RWPE1 (cell line): ENCODE results near the gene AQP12B.

ENCODE experiments used
- CTCF ChIA-PET: fragments of 350-600 bp; sonication (Branson Sonifier 250); formaldehyde crosslinking; extraction: SDS; loops from one replicate; lab custom pipeline; 2021; lab: Yijun Ruan, JAX
- POLR2A ChIA-PET: fragments of 400-600 bp; formaldehyde crosslinking; extraction: SDS; loops from one replicate; lab custom pipeline; 2020; ENCODE audit warnings: antibody characterized with exemption; ENCODE audit not compliant: low non-redundant PET; lab: Yijun Ruan, JAX
- DNase-seq: peaks from one replicate; pipeline ENCODE4 v3.0.0; 2012; ENCODE audit warnings: low spot score
- H3K27ac ChIP-seq: fragments of 450-650 bp; 2 replicates; pipeline ENCODE4 v1.5.1; 2017
- CTCF ChIP-seq: fragments of 450-650 bp; conservative IDR thresholded peaks from 2 replicates; pipeline ENCODE4 v1.5.1; 2017; ENCODE audit warnings: low read depth, mild to moderate bottlenecking

Gene AQP12B

GRCh38 chr2:240727439-240727838 is 44.8 kb upstream of the AQP12B start:
- H3K27ac ChIP-seq: no peak overlapping the region
- POLR2A ChIA-PET: no interaction called here
- CTCF ChIA-PET: interaction anchor here (0.5 kb wide), 1 partner anchor 260 kb away, joined by 3 read pairs; no protein-coding TSS in a partner anchor
- no peak for DNase-seq
- no peak for TF ChIP-seq CTCF

- no peak for DNase-seq
- no peak for TF ChIP-seq CTCF
- H3K27ac ChIP-seq: no peak overlapping the region
- CTCF ChIA-PET: interaction anchor here (0.6 kb wide), 1 partner anchor 9 kb away, joined by 3 read pairs; no protein-coding TSS in a partner anchor
- POLR2A ChIA-PET: no interaction called here
Observed at GRCh38 chr2:240726876-240727275, 44.2 kb upstream of the AQP12B start.

GRCh38 chr2:240725671-240726070 is 43.0 kb upstream of the AQP12B start:
- no peak for TF ChIP-seq CTCF
- no peak for DNase-seq
- POLR2A ChIA-PET: no interaction called here
- CTCF ChIA-PET: no interaction called here
- no peak overlapping the region for H3K27ac ChIP-seq

- no peak for TF ChIP-seq CTCF
- no peak for DNase-seq
- POLR2A ChIA-PET: no interaction called here
- CTCF ChIA-PET: no interaction called here
- no peak overlapping the region for H3K27ac ChIP-seq
Observed at GRCh38 chr2:240725266-240725665, 42.6 kb upstream of the AQP12B start.

- H3K27ac ChIP-seq: no peak overlapping the region
- no peak for DNase-seq
- ChIA-PET CTCF (no interaction called here), POLR2A (no interaction called here)
- no peak for TF ChIP-seq CTCF
Observed at GRCh38 chr2:240724431-240724830, 41.7 kb upstream of the AQP12B start.

- no peak overlapping the region for H3K27ac ChIP-seq
- POLR2A ChIA-PET: no interaction called here
- CTCF ChIA-PET: interaction anchor here (0.5 kb wide), 1 partner anchor 37 kb away, joined by 4 read pairs; no protein-coding TSS in a partner anchor
Observed at GRCh38 chr2:240723851-240724250, 41.2 kb upstream of the AQP12B start.

More at GRCh38 chr2:240723851-240724250, 41.2 kb upstream of the AQP12B start:
- no peak for DNase-seq
- TF ChIP-seq CTCF: no peak
